Lower leg skin (tissue), 3 donors: ENCODE data around the gene RNF181.

Experiments used
- POLR2A ChIP-seq, 2 donors: fragments of 450-650 bp; IDR thresholded peaks; one replicate each; pipeline ENCODE4 v1.6.1; 2016 to 2017; ENCODE audit warnings: antibody characterized with exemption in 2 of 2, mild to moderate bottlenecking in 1 of 2, moderate library complexity in 1 of 2
- TF ChIP-seq, protein P1 (sequence below), 3 donors: fragments of 450-650 bp; IDR thresholded peaks; one replicate each; pipeline ENCODE4 v1.5.1; 2016; ENCODE audit warnings: antibody characterized with exemption in 3 of 3, mild to moderate bottlenecking in 3 of 3, moderate library complexity in 2 of 3

GRCh38 chr2:85597241-85597640 is 1.7 kb downstream of the RNF181 start:
- TF ChIP-seq, protein P1, sequence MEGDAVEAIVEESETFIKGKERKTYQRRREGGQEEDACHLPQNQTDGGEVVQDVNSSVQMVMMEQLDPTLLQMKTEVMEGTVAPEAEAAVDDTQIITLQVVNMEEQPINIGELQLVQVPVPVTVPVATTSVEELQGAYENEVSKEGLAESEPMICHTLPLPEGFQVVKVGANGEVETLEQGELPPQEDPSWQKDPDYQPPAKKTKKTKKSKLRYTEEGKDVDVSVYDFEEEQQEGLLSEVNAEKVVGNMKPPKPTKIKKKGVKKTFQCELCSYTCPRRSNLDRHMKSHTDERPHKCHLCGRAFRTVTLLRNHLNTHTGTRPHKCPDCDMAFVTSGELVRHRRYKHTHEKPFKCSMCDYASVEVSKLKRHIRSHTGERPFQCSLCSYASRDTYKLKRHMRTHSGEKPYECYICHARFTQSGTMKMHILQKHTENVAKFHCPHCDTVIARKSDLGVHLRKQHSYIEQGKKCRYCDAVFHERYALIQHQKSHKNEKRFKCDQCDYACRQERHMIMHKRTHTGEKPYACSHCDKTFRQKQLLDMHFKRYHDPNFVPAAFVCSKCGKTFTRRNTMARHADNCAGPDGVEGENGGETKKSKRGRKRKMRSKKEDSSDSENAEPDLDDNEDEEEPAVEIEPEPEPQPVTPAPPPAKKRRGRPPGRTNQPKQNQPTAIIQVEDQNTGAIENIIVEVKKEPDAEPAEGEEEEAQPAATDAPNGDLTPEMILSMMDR (IDR thresholded peaks at IDR 0.05): no peak
- TF ChIP-seq POLR2A (IDR thresholded peaks at IDR 0.05): no peak
